Central memory CD8-positive, alpha-beta T cell (primary cell): Measurements from ENCODE around the gene SYPL1.

Experiments
- ATAC-seq: fragments of 150-1000 bp; cut with Tn5 transposase; replicated peaks from 2 replicates; pipeline ENCODE4 v1.10.0; 2022; ENCODE audit warnings: mild to moderate bottlenecking, moderate FRiP score, moderate number of reproducible peaks; ENCODE audit not compliant: poor library complexity, severe bottlenecking; ENCODE audit errors: extremely low read depth
- DNase-seq, 2 donors: peaks; one replicate each; pipeline ENCODE4 v3.0.0; 2021; ENCODE audit warnings: low spot score in 2 of 2
- H3K27ac Mint-ChIP-seq: one replicate; pipeline ENCODE4 v1.8.0; 2022; ENCODE audit warnings: low read depth, mild to moderate bottlenecking, moderate library complexity, mixed read lengths
- H3K27me3 Mint-ChIP-seq: one replicate; pipeline ENCODE4 v1.8.0; 2022; ENCODE audit warnings: mixed read lengths
- H3K36me3 Mint-ChIP-seq: one replicate; pipeline ENCODE4 v1.8.0; 2022; ENCODE audit warnings: mild to moderate bottlenecking, moderate library complexity, mixed read lengths; ENCODE audit not compliant: insufficient read depth
- H3K4me1 Mint-ChIP-seq: one replicate; pipeline ENCODE4 v1.8.0; 2022; ENCODE audit warnings: mixed read lengths
- H3K4me3 Mint-ChIP-seq: one replicate; pipeline ENCODE4 v1.8.0; 2022; ENCODE audit warnings: mild to moderate bottlenecking, moderate library complexity, mixed read lengths
- H3K9me3 Mint-ChIP-seq: one replicate; pipeline ENCODE4 v1.8.0; 2022; ENCODE audit warnings: mixed read lengths

The SYPL1 gene

GRCh38 chr7:106080300-106080987 lies 31.7 kb downstream of the SYPL1 start:
- Mint-ChIP-seq H3K9me3 (no peaks in the 10 kb centered on the region), H3K4me3 (no peak overlapping the region)

DNA sequence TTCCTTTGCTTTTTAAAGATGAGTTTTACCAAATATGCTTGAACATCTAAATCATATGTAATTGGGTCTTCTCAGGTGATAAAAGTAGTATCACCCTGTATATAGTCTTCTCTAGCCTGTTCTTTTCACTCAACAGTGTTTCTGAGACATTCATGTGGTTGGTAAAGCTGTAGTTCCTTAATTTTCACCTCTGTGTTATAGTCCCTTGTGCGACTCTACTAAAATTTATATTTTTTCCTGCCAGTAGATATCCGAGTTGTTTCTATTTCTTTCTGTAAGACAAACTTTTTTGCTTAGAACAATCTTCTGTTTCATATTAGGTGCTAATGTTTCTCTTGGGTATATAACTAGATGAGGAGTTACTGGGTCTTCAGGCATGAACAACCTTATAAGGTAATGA lies 35.6 kb downstream of the SYPL1 start:
- no peaks in the 10 kb centered on the region for H3K36me3 Mint-ChIP-seq
- H3K27ac Mint-ChIP-seq: no peak overlapping the region
- no peaks in the 10 kb centered on the region for H3K9me3 Mint-ChIP-seq
- H3K4me3 Mint-ChIP-seq: no peak overlapping the region
- H3K4me1 Mint-ChIP-seq: peaks cover 37% of the 10 kb centered on the region
- H3K27me3 Mint-ChIP-seq: no peaks in the 10 kb centered on the region
- DNase-seq: no peak
- no peak for ATAC-seq

More at GRCh38 chr7:106080300-106080987, 31.7 kb downstream of the SYPL1 start:
- no peak for DNase-seq
- H3K36me3 Mint-ChIP-seq: peaks cover 1% of the 10 kb centered on the region
- ATAC-seq: no peak
- no peak overlapping the region for H3K27ac Mint-ChIP-seq
- H3K4me1 Mint-ChIP-seq: peaks cover 27% of the 10 kb centered on the region
- no peaks in the 10 kb centered on the region for H3K27me3 Mint-ChIP-seq

- no peak overlapping the region for H3K27ac Mint-ChIP-seq
- no peak for ATAC-seq
- H3K27me3 Mint-ChIP-seq: no peaks in the 10 kb centered on the region
- H3K4me3 Mint-ChIP-seq: no peak overlapping the region
- no peak for DNase-seq
- no peaks in the 10 kb centered on the region for H3K36me3 Mint-ChIP-seq
- peaks cover 43% of the 10 kb centered on the region for H3K4me1 Mint-ChIP-seq
- no peaks in the 10 kb centered on the region for H3K9me3 Mint-ChIP-seq
Measured at GRCh38 chr7:106075937-106076336, 36.2 kb downstream of the SYPL1 start.

DNA sequence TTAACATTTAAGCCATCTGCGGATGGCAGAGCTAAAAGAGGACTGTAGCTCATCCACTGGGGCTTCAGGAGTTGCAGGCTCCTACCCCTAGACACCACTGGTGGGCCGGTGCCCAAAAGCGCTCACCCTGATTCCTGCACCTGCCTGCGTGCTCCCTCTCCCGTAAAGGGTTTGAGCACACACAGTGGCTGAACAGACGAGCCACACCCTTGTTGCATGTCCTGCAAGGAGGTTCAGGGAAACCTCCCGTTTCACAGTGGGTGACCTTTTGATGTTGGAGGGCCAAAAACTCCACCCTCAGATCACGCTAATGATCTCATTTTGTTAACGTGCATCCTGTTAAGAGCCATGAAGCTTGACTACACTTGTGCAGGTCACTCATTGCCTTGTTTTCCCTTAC lies 37.9 kb downstream of the SYPL1 start:
- ATAC-seq: no peak
- DNase-seq: no peak
- Mint-ChIP-seq H3K27me3 (no peaks in the 10 kb centered on the region), H3K36me3 (no peaks in the 10 kb centered on the region), H3K9me3 (no peaks in the 10 kb centered on the region), H3K27ac (peak overlapping the region; percentile 58), H3K4me1 (peaks cover 49% of the 10 kb centered on the region), H3K4me3 (no peak overlapping the region)

DNA sequence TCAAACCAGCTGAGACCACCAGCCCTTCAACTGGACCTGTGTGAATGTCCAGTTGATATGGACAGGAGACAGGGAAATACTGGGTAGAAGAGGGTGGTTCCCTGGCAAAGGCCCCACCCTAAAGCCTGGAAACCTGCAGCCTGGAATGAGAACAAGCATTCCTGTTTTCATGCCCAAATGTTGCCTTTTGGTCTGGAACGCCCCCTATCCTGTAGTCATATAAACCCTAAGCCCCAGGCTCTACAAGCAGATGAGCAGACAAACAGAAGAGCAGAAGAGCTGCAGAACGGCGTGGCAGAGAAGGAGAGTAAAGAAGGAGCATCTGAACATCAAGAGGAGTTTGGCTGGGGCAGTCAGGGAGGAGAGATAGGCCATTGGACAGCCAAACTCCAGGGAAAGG lies 38.4 kb downstream of the SYPL1 start:
- Mint-ChIP-seq H3K4me3 (no peak overlapping the region), H3K27me3 (no peaks in the 10 kb centered on the region), H3K36me3 (no peaks in the 10 kb centered on the region), H3K4me1 (peaks cover 47% of the 10 kb centered on the region), H3K27ac (no peak overlapping the region), H3K9me3 (no peaks in the 10 kb centered on the region)
- DNase-seq (no peak), ATAC-seq (no peak)

GRCh38 chr7:106072715-106073091 lies 39.4 kb downstream of the SYPL1 start:
- H3K27me3 Mint-ChIP-seq: no peaks in the 10 kb centered on the region
- no peak overlapping the region for H3K4me3 Mint-ChIP-seq
- DNase-seq: no peak
- peaks cover 44% of the 10 kb centered on the region for H3K4me1 Mint-ChIP-seq
- no peaks in the 10 kb centered on the region for H3K9me3 Mint-ChIP-seq
- no peak for ATAC-seq
- H3K36me3 Mint-ChIP-seq: no peaks in the 10 kb centered on the region
- H3K27ac Mint-ChIP-seq: no peak overlapping the region

DNA sequence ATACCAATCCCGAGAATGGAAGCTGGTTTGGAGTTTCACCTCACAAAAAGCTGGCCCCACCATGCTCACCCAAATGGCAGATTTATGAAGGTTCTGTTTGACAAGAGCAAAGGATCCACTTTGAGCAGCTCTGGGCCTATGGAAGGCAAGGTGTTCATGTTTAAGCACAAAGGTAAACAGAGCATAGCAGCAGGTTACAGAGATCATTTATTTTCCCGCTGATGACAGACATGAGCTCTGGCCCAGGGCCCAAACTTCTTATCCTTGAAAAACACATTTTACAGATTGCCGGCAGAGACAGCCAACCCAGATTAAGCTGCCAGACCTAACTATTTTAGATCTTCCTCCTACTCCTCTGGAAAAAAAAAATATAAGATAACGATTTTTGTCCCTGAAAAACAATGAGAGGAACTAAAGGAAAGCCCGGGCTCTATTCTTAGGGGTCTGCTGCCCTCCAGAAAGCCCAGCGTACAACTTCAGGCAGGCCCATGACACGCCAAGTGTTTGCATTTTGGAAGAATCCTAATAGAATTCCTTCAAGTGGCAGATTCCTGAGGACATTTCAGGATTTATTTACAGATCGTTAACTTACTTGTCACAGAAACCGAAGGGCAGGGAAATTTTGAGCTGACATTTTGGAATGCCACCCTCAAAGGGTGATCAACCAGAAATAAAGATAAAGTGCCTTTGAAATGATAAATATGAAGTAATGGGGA lies 40.0 kb downstream of the SYPL1 start:
- Mint-ChIP-seq H3K27me3 (no peaks in the 10 kb centered on the region), H3K4me1 (peaks cover 39% of the 10 kb centered on the region), H3K36me3 (no peaks in the 10 kb centered on the region), H3K27ac (peak overlapping the region; percentile 83), H3K4me3 (peak overlapping the region; percentile 66), H3K9me3 (no peaks in the 10 kb centered on the region)
- DNase-seq (no peak), ATAC-seq (no peak)

- Mint-ChIP-seq H3K9me3 (no peaks in the 10 kb centered on the region), H3K4me1 (peaks cover 32% of the 10 kb centered on the region), H3K36me3 (no peaks in the 10 kb centered on the region), H3K4me3 (peak overlapping the region; percentile 66), H3K27ac (peak overlapping the region; percentile 83), H3K27me3 (no peaks in the 10 kb centered on the region)
- ATAC-seq: peak; percentile 99
- DNase-seq: peak in 1 of 2 donors; percentile 39
Measured at GRCh38 chr7:106071356-106071998, 40.6 kb downstream of the SYPL1 start.

DNA sequence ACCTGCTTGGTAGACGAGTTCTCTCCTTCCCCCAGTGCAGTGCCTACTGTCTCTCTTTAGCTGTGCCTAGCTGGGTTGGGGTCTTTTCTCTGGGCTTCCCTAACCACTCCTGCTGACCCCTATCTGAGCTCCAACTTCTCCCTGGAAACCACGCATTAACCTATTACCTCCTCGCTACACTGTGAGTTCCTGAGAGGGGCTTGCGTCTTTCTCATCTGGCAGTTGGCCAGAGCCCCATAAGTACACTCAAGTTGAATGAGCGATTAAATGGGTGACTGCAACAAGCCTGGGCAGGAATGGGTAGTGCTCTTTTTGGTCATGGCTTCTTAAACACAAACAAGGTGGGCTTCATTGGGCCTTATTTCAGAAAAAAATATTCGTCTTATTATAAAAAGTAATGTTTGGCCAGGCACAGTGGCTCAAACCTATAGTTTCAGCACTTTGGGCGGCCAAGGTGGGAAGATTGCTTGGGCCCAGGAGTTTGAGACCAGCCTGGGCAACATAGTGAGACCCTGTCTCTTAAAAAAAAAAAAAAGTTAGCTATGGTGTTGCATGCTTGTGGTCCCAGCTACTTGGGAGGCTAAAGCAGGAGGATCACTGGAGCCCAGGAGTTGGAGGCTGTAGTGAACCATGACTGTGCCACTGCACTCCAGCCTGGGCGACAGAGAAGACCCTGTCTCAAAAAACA lies 41.4 kb downstream of the SYPL1 start:
- ATAC-seq: no peak
- H3K4me3 Mint-ChIP-seq: peak overlapping the region; percentile 66
- no peaks in the 10 kb centered on the region for H3K9me3 Mint-ChIP-seq
- DNase-seq: no peak
- H3K27me3 Mint-ChIP-seq: no peaks in the 10 kb centered on the region
- peak overlapping the region; percentile 83 for H3K27ac Mint-ChIP-seq
- no peaks in the 10 kb centered on the region for H3K36me3 Mint-ChIP-seq
- H3K4me1 Mint-ChIP-seq: peaks cover 30% of the 10 kb centered on the region

DNA sequence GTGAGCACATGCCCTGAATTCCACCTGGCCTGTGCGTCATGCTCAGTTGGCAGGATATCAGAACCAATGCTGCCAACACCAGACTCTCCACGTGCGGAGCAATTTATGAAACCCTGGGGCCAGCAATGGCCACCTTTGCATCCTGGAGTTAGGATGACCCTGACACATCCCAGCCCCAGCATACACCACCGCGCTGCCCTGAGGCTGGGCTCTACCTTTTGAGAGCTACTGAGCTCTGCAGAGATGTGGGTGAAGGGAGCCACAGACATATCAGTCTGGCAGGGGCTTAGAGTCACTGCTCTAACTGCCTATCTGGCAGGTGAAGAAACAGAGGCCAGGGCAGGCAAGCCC lies 41.9 kb downstream of the SYPL1 start:
- Mint-ChIP-seq H3K4me1 (peaks cover 30% of the 10 kb centered on the region), H3K9me3 (no peaks in the 10 kb centered on the region), H3K36me3 (no peaks in the 10 kb centered on the region), H3K27ac (no peak overlapping the region), H3K27me3 (no peaks in the 10 kb centered on the region), H3K4me3 (no peak overlapping the region)
- DNase-seq: no peak
- ATAC-seq: no peak

GRCh38 chr7:106069471-106070200 lies 42.5 kb downstream of the SYPL1 start:
- no peak for ATAC-seq
- peaks cover 30% of the 10 kb centered on the region for H3K4me1 Mint-ChIP-seq
- no peaks in the 10 kb centered on the region for H3K27me3 Mint-ChIP-seq
- peak in 1 of 2 donors; percentile 6 for DNase-seq
- H3K36me3 Mint-ChIP-seq: no peaks in the 10 kb centered on the region
- H3K9me3 Mint-ChIP-seq: no peaks in the 10 kb centered on the region
- H3K27ac Mint-ChIP-seq: no peak overlapping the region
- H3K4me3 Mint-ChIP-seq: no peak overlapping the region

- Mint-ChIP-seq H3K4me3 (no peak overlapping the region), H3K27me3 (no peaks in the 10 kb centered on the region), H3K27ac (no peak overlapping the region), H3K9me3 (no peaks in the 10 kb centered on the region), H3K36me3 (no peaks in the 10 kb centered on the region), H3K4me1 (peaks cover 29% of the 10 kb centered on the region)
- ATAC-seq (no peak), DNase-seq (no peak)
Measured at GRCh38 chr7:106068986-106069385, 43.1 kb downstream of the SYPL1 start.
